HS-27A (cell line): ENCODE data around the gene GARNL3.

Experiments
- DNase-seq: peaks from one replicate; pipeline ENCODE4 v3.0.0-alpha.2; 2012; ENCODE audit warnings: low read depth, missing footprints

The GARNL3 gene

DNA sequence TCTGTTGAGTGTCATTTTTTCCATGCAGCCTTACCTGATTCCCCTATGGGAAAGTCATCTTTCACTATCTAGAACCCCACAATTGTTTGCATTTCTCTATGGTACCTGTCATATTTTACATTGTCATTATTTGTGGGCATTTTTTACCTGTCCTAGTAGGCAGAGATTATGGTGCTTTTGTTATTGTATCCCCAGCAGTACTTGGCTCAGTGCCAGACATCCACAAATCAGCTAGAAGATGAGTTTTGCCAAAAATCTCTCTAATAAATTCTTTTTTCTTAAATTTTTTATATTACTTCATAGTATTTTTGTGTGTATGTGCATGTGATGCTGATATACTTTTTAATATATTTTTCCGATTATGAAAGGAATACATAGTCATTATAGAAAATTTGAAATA is 13.2 kb downstream of the GARNL3 start:
- DNase-seq, result no peak

DNA sequence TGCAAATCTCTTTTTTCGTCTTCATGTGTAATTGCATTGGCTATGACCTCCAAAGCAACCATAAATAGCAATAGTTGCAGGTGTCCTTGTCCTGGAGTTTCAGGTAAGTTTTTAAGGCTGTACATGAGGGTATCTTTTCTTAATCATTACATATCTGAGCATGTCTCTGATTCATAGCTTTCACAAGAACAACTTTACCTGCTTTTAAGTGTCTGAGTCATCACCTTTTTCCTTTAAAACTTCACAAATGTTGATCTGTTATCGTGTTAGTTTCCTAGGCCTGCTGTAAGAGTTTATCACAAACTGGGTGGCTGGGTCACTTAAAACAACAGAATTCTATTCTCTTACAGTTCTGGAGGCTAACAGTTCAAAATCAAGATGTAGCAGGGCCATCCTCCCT is 13.8 kb downstream of the GARNL3 start:
- DNase-seq, result no peak

DNA sequence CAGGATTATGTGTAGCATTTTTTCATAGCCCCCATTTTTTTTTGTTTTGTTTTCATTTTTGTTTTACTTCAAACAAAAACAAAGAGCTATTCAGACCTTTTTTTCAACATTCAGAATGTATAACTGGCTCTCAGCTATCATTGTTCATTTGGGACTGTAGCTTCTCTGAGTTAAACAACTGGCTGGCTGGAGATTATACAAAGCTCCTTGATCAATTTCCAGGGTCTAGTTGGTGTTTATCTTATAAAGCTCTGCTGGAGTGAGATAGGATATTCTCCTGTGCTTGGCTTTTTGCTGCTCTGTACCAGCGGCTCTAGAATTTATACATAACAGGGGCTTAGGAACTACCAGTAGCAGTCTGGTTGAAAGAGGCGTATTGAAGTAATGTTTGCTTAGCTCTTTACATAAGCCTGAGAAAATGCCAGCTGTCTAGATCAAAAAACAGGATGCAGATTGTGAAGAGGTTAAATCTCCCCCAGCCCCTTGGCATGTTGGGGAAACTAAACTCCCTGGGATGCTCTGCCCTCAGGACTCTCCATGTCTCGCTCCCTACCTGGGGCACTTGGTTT is 15.2 kb downstream of the GARNL3 start:
- no peak for DNase-seq

DNA sequence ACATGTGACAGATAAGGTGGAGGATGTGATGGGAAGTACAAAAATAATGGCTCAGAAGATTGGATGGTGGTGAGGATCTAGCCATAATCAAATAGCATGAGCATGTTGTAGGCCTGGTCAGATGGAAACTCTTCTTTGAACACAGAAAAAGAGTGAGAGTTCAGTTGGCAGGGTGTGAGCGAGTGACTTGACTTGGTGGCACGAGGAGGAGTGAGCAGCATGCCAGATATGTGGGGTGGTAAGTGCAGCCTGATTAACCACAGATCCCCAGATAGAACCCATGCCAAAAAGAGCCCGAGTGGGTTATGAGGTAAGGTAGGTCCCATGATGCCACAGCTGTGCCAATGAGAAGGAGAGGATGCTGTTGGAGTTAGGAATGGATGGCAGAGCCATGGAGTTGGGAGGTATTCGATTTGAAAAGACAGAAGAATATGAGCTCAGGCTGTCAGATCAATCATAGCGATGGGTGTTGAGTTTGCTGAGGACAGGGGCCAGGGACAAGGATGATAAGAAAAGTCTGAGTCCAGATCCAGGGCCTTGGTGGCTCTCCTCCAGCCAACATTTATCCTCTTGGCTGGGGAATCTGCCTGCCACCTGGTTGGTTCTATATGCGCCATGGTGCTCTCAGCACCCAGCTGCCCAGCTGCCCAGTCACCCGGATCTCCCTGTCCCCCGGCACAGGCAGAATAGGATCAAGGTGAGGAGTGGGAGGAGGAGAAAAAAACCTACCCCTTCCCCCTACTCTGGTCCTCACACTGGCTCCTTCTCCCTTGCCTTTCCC is 16.5 kb downstream of the GARNL3 start:
- DNase-seq, result no peak

DNA sequence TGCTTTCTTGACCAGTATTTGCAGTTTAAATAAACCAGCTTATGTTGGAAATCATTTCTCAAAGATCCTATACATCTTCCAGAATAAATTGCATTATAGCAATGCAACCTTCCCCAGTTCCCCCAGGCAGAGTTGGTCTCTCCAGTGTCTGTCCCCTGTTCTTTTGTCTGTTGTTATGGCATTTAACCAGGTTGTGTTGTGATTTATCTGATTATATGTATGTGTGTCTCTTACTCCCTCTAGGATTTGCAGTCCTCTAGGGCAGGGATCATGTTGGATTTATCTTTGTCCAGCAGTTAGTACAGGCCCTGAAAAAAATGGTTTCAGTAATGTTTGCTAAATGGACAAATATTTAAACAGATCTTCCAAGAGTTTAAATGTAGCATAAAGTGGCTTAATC is 17.3 kb downstream of the GARNL3 start:
- no peak for DNase-seq

DNA sequence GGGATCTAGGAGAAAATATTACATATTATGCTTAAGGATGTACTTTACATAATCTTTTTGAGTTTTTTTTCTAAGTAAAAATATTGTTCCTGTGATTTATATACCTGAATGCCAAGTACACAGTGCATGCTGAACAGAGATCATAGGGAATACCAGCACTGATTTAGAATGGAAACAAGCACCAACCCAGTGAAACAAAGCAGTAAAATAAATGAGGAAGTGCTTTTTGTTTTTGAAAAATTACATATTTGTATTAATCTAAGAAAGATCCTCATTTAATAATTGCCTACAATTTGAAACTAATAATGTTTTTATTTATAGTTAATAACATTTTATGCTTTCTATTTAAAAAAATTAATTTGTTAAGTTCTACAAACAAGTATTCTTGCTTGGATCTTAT is 18.0 kb downstream of the GARNL3 start:
- DNase-seq, result no peak

DNA sequence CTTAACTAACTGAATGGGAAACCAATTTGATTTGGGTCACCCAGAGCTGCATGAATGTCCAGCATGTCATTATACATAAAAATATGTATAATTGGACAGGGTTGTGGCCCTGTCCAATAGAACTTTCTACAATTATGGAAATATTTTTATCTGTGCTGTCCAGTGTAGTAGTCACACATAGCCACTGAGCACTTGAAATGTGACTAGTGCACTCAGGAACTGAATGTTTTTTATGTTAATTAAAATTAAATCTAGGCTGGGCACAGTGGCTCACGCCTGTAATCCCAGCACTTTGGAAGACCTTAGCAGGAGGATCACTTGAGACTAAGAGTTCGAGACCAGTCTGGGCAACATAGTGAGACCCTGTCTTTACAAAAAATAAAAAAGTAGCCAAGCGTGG is 18.6 kb downstream of the GARNL3 start:
- DNase-seq, result no peak

DNA sequence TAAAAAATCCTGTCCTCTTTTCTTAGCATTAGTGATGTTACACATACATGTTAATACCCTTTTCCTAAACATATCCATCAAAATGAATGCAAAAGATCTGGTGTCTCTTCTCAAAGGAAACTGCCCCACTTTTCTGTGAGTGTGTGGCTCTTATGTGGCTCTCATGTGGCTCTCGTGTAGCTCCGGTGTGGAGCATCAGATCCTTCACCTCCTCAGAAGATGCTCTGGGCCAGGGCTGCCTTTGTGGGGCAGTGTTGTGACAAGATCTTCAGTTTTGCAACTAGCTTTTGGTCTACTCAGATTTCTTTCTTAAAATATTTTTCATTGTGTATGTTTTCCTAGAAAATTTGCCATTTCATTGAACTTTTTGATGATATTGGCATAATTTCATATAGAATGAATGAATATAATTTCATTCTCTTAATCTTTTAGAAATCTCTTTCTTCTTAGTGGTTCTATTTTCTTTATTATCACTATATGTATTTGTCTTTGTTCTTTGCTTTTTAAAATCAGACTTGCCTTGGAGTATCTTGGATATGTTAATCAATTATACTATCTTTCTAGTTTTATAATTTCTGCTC is 19.4 kb downstream of the GARNL3 start:
- no peak for DNase-seq

DNA sequence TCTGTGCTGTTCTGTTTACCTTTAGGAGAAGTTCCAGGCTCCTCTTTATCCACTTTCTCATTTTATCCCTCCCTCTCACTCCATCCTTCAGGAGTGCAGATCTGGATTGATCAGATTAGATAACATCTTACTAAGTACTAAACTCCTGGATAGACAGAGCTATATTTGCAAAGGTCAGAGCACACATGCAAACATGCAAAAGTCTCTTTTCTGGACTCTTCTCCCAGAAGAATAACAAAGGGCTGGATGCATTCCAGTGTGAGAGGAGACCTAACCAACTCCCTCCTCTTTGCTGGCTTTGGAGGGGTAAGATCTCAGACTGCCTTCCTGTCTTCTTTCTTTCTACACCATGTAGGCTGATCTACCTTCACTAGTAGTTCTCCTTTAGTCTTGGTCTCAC is 21.4 kb downstream of the GARNL3 start:
- no peak for DNase-seq

DNA sequence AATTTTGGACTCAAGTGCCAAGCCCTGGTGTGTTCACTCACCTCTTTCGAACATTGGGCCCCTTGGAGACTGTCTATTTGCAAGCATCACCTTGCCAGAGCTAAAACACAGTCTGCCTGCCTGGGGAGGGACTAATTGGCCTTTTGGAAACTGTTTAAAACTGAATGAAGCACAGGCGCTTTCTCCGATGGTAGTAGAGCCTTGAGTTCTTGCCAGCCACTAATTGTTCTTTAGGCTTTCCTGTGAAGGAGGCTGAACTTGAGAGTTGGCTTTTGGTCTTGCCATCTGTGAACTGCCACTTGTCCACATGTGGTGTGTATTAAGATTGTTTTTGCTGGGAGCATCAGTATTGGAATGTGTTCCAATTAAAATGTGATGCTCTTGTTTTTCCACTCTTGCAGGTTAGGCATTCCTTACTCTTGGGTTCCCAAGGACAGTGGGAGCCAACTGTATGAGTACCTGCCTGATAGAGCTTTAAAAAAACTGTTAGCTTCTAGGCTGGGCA is 26.0 kb downstream of the GARNL3 start:
- DNase-seq, result no peak

DNA sequence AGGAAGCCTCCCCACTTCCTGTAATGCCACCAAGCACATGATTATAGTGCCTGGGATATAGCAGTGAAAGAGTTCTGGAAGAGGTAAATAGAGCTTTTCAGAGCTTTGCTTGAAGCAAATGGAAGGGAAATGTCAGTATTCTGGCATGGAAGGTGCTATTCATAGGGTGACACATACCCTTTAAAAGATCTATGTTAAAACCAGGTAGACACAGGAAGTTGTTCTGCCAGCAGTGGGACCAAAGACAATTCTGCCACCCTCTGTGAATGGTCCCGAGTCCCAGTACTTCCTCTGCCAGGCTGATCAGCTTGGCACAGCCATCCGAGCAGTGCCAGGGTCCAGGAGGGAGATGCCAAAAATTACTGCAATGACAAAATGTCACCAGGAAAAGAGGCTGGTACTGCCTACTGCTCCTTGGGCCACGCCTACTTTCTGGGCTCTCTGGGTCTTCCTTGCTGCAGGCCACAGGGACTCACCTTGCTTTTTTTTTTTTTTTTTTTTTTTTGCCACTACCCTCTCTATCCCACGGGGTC is 26.7 kb downstream of the GARNL3 start:
- no peak for DNase-seq

DNA sequence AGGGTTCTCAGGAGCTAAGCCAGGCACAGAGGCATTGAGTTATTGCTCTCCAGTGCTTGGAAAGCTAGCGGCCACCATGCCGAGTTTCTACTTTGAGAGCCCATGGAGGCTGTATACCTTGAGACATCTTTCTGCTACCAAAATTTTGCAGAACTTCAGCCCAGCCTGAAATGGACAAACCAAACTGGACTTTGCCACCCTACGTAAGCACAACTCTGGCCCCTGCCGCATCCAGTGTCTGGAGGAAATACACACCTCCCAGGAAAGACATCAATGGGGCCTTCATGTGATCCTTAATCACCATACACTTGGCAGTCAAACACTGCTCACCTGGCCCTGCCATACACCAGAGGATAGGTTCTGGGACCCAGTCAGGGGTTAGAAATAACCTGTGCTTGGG is 27.8 kb downstream of the GARNL3 start:
- DNase-seq, result no peak

DNA sequence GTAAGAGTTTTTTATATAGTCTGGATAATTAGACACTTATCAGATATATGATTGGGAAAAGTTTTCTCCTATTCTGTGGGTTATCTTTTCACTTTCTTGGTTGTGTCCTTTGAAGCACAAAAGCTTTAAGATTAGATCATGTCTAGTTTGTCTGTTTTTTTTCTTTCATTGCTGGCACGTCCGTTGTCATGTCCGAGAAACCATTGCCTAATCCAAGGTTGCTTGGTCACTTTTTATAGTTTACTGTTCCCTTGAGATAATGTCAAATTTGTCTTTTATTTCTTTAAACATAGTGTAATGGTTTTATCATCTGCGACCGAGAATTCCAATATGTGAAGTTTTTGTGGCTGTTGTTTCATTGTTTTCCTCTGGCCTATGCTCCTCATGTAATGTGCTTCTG is 28.8 kb downstream of the GARNL3 start:
- DNase-seq, result no peak

DNA sequence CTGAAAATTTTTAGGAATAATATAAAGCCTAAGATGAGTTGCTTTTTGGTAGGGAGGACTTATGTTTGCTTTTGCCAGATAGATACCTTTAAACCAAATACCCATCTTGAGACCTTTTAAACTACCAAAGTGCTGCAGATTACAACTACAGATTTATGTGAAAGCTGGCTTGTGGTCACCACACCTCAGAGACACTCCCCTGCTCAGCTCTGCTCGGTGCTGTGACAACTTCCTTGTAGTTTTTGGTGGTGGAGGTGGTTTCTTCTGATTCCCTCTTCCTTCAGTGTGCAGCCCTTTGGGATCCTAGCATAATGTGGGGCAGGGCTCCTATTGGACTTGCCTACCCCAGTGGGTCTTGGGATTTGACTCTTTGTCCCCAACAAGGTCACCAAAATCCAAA is 29.2 kb downstream of the GARNL3 start:
- no peak for DNase-seq

DNA sequence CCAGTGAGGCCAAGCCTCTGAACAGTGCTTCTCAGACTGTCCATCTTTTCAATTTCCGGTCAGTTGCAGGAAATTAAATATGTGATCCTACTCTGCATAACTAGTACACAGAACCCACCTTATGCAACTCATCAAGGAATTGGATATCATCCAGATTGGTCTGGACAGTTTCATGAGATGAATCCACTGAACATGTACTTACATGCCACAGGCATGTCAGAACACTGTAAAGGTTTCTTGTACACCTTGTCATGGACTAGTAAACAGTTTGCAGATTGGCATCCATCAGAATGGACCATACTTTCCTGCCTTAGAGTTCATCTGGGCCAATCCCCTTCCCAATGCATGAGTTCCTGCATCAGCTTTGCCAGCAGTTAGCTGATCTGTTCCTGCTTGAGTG is 30.4 kb downstream of the GARNL3 start:
- no peak for DNase-seq

DNA sequence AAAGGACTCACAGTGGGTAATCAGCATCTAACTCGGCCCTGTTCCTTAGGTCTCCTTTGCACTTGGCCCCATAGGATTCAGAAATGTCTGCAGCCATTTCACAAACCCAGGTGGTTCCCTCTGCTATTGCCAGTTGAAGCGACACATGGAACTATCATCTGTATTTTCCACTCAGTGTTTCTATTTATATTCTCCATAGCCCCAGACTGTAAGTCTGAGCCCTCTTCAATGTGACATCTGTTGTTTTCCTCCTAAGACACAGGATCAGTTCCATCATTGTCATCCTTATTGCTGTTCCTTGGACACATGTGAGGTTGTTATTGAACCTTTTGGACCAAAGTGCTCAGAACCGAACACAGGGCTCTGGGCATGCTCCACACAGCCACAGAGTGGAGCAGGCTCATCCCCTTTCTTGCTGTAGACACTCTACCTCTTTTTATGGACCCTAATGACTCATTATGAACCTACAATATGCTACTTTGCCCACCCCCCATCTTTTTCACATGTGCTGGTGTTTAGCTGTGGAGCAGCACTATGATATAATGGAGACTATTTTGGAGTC is 36.4 kb downstream of the GARNL3 start:
- DNase-seq, result no peak

DNA sequence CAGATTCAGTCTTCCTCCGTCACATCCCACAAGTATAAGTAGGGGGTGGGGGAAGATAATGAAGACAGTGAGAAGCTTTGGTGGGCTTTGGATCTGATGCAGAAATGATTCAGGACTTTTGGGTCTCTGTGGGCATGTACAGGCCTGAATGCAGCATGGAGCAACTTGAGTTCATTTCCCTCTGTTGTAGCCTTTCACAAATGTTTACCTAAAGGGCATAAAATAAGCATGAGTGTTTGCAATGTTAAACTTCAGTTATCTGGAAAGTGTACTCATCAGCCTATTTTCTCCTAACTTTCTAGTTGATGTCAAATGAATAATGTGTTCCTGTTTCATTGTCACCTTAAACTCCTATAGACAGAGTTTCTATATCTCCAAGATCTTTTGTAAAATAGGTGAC is 39.3 kb downstream of the GARNL3 start:
- no peak for DNase-seq

DNA sequence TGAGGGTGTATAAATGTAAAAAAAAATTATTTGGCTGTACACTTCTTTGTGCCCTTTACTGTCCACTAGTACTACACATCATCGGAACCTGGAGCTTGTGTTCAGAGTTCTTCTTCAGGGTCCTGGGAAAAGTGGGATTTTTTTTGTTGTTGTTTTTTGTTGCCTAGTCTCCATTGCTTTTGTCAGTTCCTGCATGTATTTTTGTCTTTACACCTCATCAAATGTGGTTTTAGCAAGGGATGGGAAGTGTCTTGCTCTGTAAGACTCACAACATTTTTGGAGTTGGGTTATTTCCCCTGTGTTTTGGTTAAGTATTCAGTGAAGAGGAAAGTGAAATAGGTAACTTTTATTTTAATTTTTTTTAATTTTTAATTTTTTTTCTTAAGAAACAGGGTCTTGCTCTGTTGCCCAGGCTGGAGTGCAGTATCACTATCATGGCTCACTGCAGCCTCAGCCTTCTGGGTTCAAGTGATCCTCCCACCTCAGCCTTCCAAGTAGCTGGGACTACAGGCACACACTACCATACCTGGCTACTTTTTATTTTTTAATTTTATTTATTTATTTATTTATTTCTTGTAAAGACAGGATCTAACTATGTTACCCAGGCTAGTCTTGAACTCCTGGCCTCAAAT is 40.7 kb downstream of the GARNL3 start:
- no peak for DNase-seq

DNA sequence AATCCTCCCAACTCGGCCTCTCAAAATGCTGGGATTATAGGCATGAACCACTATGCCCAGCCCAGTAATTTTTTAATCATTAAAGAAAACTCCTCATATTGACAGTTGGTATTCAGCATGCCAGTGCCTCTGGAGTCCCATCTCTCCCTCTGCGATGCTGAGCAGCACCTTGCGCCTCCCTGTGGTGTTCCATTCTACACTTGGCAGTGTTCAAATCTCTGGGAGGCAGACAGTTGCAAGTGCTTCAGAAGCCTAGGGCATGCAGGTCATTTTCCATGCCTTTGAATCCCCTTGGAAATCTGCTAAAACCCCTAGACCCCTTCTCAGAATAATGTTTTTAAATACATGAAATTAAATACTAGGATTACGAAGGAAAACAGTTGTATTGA is 41.3 kb downstream of the GARNL3 start:
- DNase-seq, result no peak

DNA sequence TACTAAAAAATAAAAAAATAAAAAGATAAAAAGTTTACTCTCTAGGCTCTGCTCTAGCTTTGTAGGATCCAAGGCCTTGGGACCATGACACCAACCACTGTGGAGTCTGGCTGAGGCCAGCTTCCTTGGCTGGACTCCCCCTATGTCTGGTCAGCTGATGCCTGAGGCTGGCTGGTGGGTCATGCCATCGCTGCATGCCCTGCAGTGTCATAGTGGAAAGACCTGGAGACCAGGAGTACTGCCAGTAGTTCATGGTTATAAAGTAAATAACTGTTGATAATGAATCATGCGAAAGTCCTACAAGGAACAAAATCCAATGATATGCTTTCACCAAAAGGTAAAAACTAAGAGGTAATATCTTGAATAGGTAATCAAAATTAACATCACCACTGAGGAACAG is 43.2 kb downstream of the GARNL3 start:
- no peak for DNase-seq

DNA sequence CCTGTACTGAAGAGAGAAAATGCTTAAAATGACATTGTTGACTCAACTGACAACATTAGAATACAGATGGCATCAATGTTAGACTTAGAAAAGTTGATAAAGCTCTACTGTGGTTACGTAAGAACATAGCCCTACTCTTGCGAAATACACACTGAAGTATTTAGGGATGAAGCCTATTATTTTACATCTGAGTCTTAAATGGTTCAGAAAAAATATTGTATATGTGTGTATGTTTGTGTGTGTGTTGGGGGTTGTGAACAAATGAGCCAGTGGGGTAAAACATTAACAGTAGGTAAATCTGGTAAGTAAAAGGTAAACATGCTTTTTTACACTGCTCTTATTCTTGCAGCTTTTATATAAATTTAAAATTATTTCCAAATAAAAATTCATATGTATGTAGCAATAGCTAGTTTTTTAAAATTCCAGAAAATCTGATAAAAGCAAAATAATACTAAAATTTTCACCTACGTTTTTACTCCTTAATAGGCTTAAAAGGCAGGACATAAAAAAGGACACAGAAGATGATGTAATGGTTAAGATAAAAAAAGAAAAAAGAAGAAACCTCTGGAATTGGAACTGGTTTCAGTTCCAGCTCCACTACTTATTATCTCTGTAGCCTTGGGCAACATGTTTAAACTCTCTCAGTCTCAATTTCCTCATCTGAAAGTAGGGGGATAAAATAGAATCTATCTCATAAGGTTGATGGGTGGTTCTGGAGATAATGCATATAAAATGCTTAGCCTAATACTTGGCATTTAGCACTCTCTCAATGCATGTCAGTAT is 44.3 kb downstream of the GARNL3 start:
- DNase-seq, result no peak

DNA sequence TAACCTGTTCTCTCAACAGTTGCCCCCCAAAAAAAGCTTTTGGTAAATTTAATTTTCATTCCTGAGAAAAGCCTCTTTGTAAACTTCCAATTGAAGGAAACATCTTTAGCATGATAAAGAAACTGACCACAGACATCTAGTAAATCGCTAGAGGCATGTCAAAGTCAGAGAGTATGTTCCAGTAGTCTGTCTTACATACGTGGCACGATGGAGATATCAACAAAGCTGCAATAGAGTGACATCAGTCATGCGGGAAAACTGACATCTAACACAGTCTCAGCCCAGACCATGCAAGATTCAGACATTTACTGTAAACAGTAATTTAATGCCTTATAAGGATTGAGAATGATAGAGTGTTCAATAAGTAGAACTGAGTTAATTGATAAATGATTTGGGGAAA is 45.1 kb downstream of the GARNL3 start:
- no peak for DNase-seq
